Measurements from ENCODE around the gene CCDC182.

The CCDC182 gene

GRCh38 chr17:57756951-57757350 is 11.9 kb upstream of the CCDC182 start:
- TF ChIP-seq EGR1 (IDR thresholded peaks at IDR 0.05): no peak

- TF ChIP-seq YY1 (IDR thresholded peaks at IDR 0.05; ENCODE audit: low read depth) (no peak), CEBPB (IDR thresholded peaks at IDR 0.05) (no peak), TCF12 (IDR thresholded peaks at IDR 0.05; ENCODE audit: low read depth) (no peak), REST (IDR thresholded peaks at IDR 0.05; ENCODE audit: low read depth) (peak; percentile 85)
Measured at GRCh38 chr17:57755480-57756070, 10.5 kb upstream of the CCDC182 start.

- TF ChIP-seq CEBPB (IDR thresholded peaks at IDR 0.05): no peak
- no peak for TF ChIP-seq ZBTB7A (IDR thresholded peaks at IDR 0.05; ENCODE audit: low read depth)
- no peak for TF ChIP-seq YY1 (IDR thresholded peaks at IDR 0.05; ENCODE audit: low read depth)
- no peak for TF ChIP-seq FOXM1 (IDR thresholded peaks at IDR 0.05; ENCODE audit: borderline replicate concordance, low read depth)
- TF ChIP-seq EP300 (IDR thresholded peaks at IDR 0.05; ENCODE audit: borderline replicate concordance): no peak
- TF ChIP-seq TAF1 (IDR thresholded peaks at IDR 0.05; ENCODE audit: low read depth): no peak
- TF ChIP-seq REST (IDR thresholded peaks at IDR 0.05; ENCODE audit: low read depth): no peak
- TF ChIP-seq TCF12 (IDR thresholded peaks at IDR 0.05; ENCODE audit: low read depth): no peak
- TF ChIP-seq EGR1 (IDR thresholded peaks at IDR 0.05): no peak
- TF ChIP-seq NFIC (IDR thresholded peaks at IDR 0.05): no peak
- no peak for TF ChIP-seq USF1 (IDR thresholded peaks at IDR 0.05)
Measured at GRCh38 chr17:57752031-57752905, 7.2 kb upstream of the CCDC182 start.

- TF ChIP-seq CEBPB (IDR thresholded peaks at IDR 0.05) (peak; percentile 41; the same call in 1 of the 2 replicates), FOXM1 (IDR thresholded peaks at IDR 0.05; ENCODE audit: borderline replicate concordance, low read depth) (no peak)
Measured at GRCh38 chr17:57751348-57751971, 6.4 kb upstream of the CCDC182 start.

GRCh38 chr17:57750895-57751294 is 5.8 kb upstream of the CCDC182 start:
- no peak for TF ChIP-seq ZBTB7A (IDR thresholded peaks at IDR 0.05; ENCODE audit: low read depth)
- TF ChIP-seq FOXM1 (IDR thresholded peaks at IDR 0.05; ENCODE audit: borderline replicate concordance, low read depth): no peak
- TF ChIP-seq EP300 (IDR thresholded peaks at IDR 0.05; ENCODE audit: borderline replicate concordance): no peak
- TF ChIP-seq CREB1 (IDR thresholded peaks at IDR 0.05; ENCODE audit: low read depth): no peak
- no peak for TF ChIP-seq TAF1 (IDR thresholded peaks at IDR 0.05; ENCODE audit: low read depth)
- no peak for TF ChIP-seq NFIC (IDR thresholded peaks at IDR 0.05)
- no peak for TF ChIP-seq TEAD4 (IDR thresholded peaks at IDR 0.05)
- no peak for TF ChIP-seq MAX (IDR thresholded peaks at IDR 0.05)
- TF ChIP-seq TCF12 (IDR thresholded peaks at IDR 0.05; ENCODE audit: low read depth): no peak
- TF ChIP-seq USF1 (IDR thresholded peaks at IDR 0.05): no peak

- TF ChIP-seq TEAD4 (IDR thresholded peaks at IDR 0.05): no peak
- TF ChIP-seq FOXM1 (IDR thresholded peaks at IDR 0.05; ENCODE audit: borderline replicate concordance, low read depth): no peak
Measured at GRCh38 chr17:57750109-57750871, 5.2 kb upstream of the CCDC182 start.
